HCT116 (cell line): ENCODE data around the gene IL1R2. TPM values are rescaled to one million over a fixed set of nuclear protein-coding genes. Genes with fewer than 3 reads are reported as not detected.

Experiments used
- ATAC-seq: fragments of 200-7000 bp; cut with Tn5 transposase; 2 replicates; pipeline ENCODE4 v1.9.1; 2020; ENCODE audit warnings: mild to moderate bottlenecking, moderate library complexity
- BruUV-seq: library from RNA; stranded (reverse); fragments of 400-500 nt; replicated peaks from 2 replicates; lab custom pipeline; 2021; lab: Mats Ljungman, UMichigan
- CTCF ChIA-PET: fragments of 300-600 bp; sonication (Branson Sonifier 250); formaldehyde crosslinking; loops from one replicate; lab custom pipeline; 2021; ENCODE audit warnings: antibody characterized with exemption; lab: Charles Lee
- POLR2A ChIA-PET: fragments of 300-600, 350-600 bp; sonication (Branson Sonifier 250); formaldehyde crosslinking; loops from one replicate; lab custom pipeline; 2021; ENCODE audit warnings: antibody characterized with exemption; lab: Charles Lee
- RAD21 ChIA-PET, 2 experiments: fragments of 300-600 bp; sonication (Branson Sonifier 250); formaldehyde crosslinking; loops; one replicate each; lab custom pipeline; 2023; ENCODE audit warnings: low total read pairs in 2 of 2; ENCODE audit not compliant: uncharacterized antibody in 2 of 2, unreplicated experiment in 2 of 2, low non-redundant PET in 1 of 2; lab: Charles Lee
- DNase-seq: peaks from one replicate; pipeline ENCODE4 v3.0.0-alpha.2; 2010; ENCODE audit warnings: low read depth, low spot score
- H2AFZ ChIP-seq: fragments of 200-600 bp; shearing (Covaris generic), sonication (generic); 2 replicates; pipeline ENCODE4 v1.6.1; 2017; ENCODE audit warnings: low read depth, mixed run types, mixed read lengths, antibody characterized with exemption, low read length; ENCODE audit not compliant: poor library complexity, severe bottlenecking
- H3K27ac ChIP-seq: 2 replicates; pipeline ENCODE4 v1.5.1; 2012; ENCODE audit warnings: low read depth, low read length
- H3K27me3 ChIP-seq: fragments of 200-600 bp; sonication (generic); 2 replicates; pipeline ENCODE4 v1.6.1; 2016; ENCODE audit warnings: mixed run types, low read length, mixed read lengths; ENCODE audit not compliant: insufficient read depth
- H3K36me3 ChIP-seq, 2 experiments: fragments of 200-500 bp in 1 of 2; fragments of 200-600 bp in 1 of 2; sonication (Bioruptor generic) in 1 of 2; sonication (generic) in 1 of 2; 2 replicates each; pipeline versions ENCODE4 v1.5.1 to v1.6.1; 2014 to 2016; ENCODE audit warnings: low read length in 2 of 2, inconsistent platforms in 1 of 2, mixed read lengths in 1 of 2, mixed run types in 1 of 2; ENCODE audit not compliant: insufficient read depth in 2 of 2, control insufficient read depth in 1 of 2
- H3K4me1 ChIP-seq, 2 experiments: fragments of 200-600 bp in 1 of 2; sonication (generic) in 1 of 2; 2 replicates each; pipeline versions ENCODE4 v1.5.1 to v1.6.1; 2012 to 2017; ENCODE audit warnings: low read length in 2 of 2, inconsistent platforms in 1 of 2, mild to moderate bottlenecking in 1 of 2, mixed read lengths in 1 of 2, mixed run types in 1 of 2, moderate library complexity in 1 of 2; ENCODE audit not compliant: insufficient read depth in 2 of 2, control insufficient read depth in 1 of 2
- H3K4me2 ChIP-seq: fragments of 200-600 bp; sonication (generic); 2 replicates; pipeline ENCODE4 v1.6.1; 2017; ENCODE audit warnings: mixed run types, low read length, mixed read lengths
- H3K4me3 ChIP-seq, 2 experiments: fragments of 200-600 bp in 1 of 2; sonication (generic) in 1 of 2; replicated peaks in 1 of 2; 2 replicates each; pipeline ENCODE4 v1.5.1; 2011 to 2016; ENCODE audit warnings: low read length in 2 of 2, control low read depth in 1 of 2, low read depth in 1 of 2, mild to moderate bottlenecking in 1 of 2, mixed read lengths in 1 of 2, mixed run types in 1 of 2
- H3K79me2 ChIP-seq: fragments of 200-600 bp; sonication (generic); 2 replicates; pipeline ENCODE4 v1.6.1; 2017; ENCODE audit warnings: mild to moderate bottlenecking, mixed run types, low read length, moderate library complexity, mixed read lengths; ENCODE audit not compliant: insufficient read depth
- H3K9ac ChIP-seq: fragments of 200-600 bp; sonication (generic); 2 replicates; pipeline ENCODE4 v1.6.1; 2016; ENCODE audit warnings: low read length, mixed read lengths
- H3K9me2 ChIP-seq: fragments of 200-600 bp; sonication (generic), shearing (Covaris generic); 2 replicates; pipeline ENCODE4 v1.6.1; 2017; ENCODE audit warnings: mixed run types, mild to moderate bottlenecking, moderate library complexity; ENCODE audit not compliant: insufficient read depth
- H3K9me3 ChIP-seq, 2 experiments: fragments of 200-500 bp in 1 of 2; fragments of 200-600 bp in 1 of 2; sonication (Bioruptor generic) in 1 of 2; sonication (generic) in 1 of 2; 2 replicates each; pipeline ENCODE4 v1.6.1; 2014 to 2017; ENCODE audit warnings: low read length in 2 of 2, mixed read lengths in 2 of 2, inconsistent platforms in 1 of 2, low read depth in 1 of 2, mild to moderate bottlenecking in 1 of 2, mixed run types in 1 of 2, moderate library complexity in 1 of 2; ENCODE audit not compliant: control insufficient read depth in 1 of 2, insufficient read depth in 1 of 2
- H4K20me1 ChIP-seq: fragments of 200-600 bp; sonication (generic), shearing (Covaris generic); 2 replicates; pipeline ENCODE4 v1.6.1; 2017; ENCODE audit warnings: mixed run types, mild to moderate bottlenecking, moderate library complexity; ENCODE audit not compliant: insufficient read depth
- ATF3 ChIP-seq: IDR thresholded peaks from 2 replicates; pipeline ENCODE4 v1.6.1; 2012
- EGR1 ChIP-seq: IDR thresholded peaks from 2 replicates; pipeline ENCODE4 v1.6.1; 2012; ENCODE audit warnings: low read depth
- ELF1 ChIP-seq: IDR thresholded peaks from 2 replicates; pipeline ENCODE4 v1.6.1; 2012; ENCODE audit warnings: low read depth, borderline replicate concordance
- FOSL1 ChIP-seq: IDR thresholded peaks from 2 replicates; pipeline ENCODE4 v1.6.1; 2012; ENCODE audit warnings: low read depth
- POLR2A ChIP-seq: IDR thresholded peaks from 2 replicates; pipeline ENCODE4 v1.7.0; 2011; ENCODE audit warnings: borderline replicate concordance; ENCODE audit not compliant: insufficient read depth, insufficient read length; ENCODE audit errors: extremely low read depth
- REST ChIP-seq: IDR thresholded peaks from 2 replicates; pipeline ENCODE4 v1.6.1; 2012; ENCODE audit warnings: low read depth
- SP1 ChIP-seq: IDR thresholded peaks from 2 replicates; pipeline ENCODE4 v1.6.1; 2012; ENCODE audit warnings: low read depth
- TCF7L2 ChIP-seq: IDR thresholded peaks from 2 replicates; pipeline ENCODE4 v1.7.0; 2011; ENCODE audit warnings: borderline replicate concordance, inconsistent platforms; ENCODE audit not compliant: insufficient read depth, insufficient read length; ENCODE audit errors: extremely low read depth
- ZBTB33 ChIP-seq: IDR thresholded peaks from 2 replicates; pipeline ENCODE4 v1.6.1; 2011; ENCODE audit warnings: mild to moderate bottlenecking, low read length, moderate library complexity; ENCODE audit not compliant: insufficient replicate concordance; ENCODE audit errors: extremely low read depth
- ZFX ChIP-seq: fragments of 450-650 bp; IDR thresholded peaks from 2 replicates; pipeline ENCODE4 v1.6.1; 2017
- ZNF274 ChIP-seq: fragments of 200-500 bp; sonication (Bioruptor generic); IDR thresholded peaks from 2 replicates; pipeline ENCODE4 v1.6.1; 2014; ENCODE audit warnings: mild to moderate bottlenecking, low read depth, low read length, inconsistent platforms
- intact Hi-C: fragments of 100-400 bp; cut with micrococcal nuclease; formaldehyde crosslinking; loops from 2 replicates; pipeline ENCODE4 v1.10.0; 2022
- total RNA-seq: library from RNA; stranded (reverse); gene quantifications from one replicate; pipeline ENCODE4 v1.2.1, GENCODE V29; 2021; ENCODE audit not compliant: unreplicated experiment

The IL1R2 gene
- total RNA-seq, 1 experiment from 2014 or later: 0.52 TPM

GRCh38 chr2:101980368-101980767 lies 11.4 kb upstream of the IL1R2 start:
- no peaks in the 10 kb centered on the region for H3K79me2 ChIP-seq
- ATAC-seq: no peak
- no peak overlapping the region for H3K4me2 ChIP-seq
- H3K27ac ChIP-seq: no peak overlapping the region
- intact Hi-C loops: loop anchor here (10.0 kb wide), 1 partner anchor 566 kb away; no protein-coding TSS in a partner anchor
- H3K9me3 ChIP-seq: no peaks in the 10 kb centered on the region
- ChIA-PET RAD21 (no interaction called here), POLR2A (no interaction called here), CTCF (no interaction called here)
- no peaks in the 10 kb centered on the region for H4K20me1 ChIP-seq
- no peak for DNase-seq
- TF ChIP-seq REST (no peak), POLR2A (no peak), TCF7L2 (no peak), ZFX (no peak), ELF1 (no peak), ATF3 (no peak), SP1 (no peak), ZBTB33 (no peak), ZNF274 (no peak), EGR1 (no peak), FOSL1 (no peak)
- no peak overlapping the region for H2AFZ ChIP-seq
- no peak overlapping the region for H3K9ac ChIP-seq
- H3K27me3 ChIP-seq: no peaks in the 10 kb centered on the region
- BruUV-seq: no TSS peak
- H3K36me3 ChIP-seq: no peaks in the 10 kb centered on the region
- H3K4me3 ChIP-seq: no peak overlapping the region
- H3K4me1 ChIP-seq: no peaks in the 10 kb centered on the region
- no peaks in the 10 kb centered on the region for H3K9me2 ChIP-seq
